ENCODE results near the gene RND3. TPM values are rescaled to one million over a fixed set of nuclear protein-coding genes. Genes with fewer than 3 reads are reported as not detected.

The RND3 gene
- total RNA-seq, 1 donor from 2014 or later, result not detected

- POLR2A ChIA-PET, result no interaction called here
- H3K36me3 Mint-ChIP-seq (ENCODE audit: low read depth), result no peaks in the 10 kb centered on the region
- CTCF ChIA-PET, result no interaction called here
- no peak for TF ChIP-seq CTCF (IDR thresholded peaks at IDR 0.05)
- H3K27me3 Mint-ChIP-seq, result peaks cover 34% of the 10 kb centered on the region
- intact Hi-C loops (cut with micrococcal nuclease), result no loop called here
- H3K9me3 Mint-ChIP-seq, result no peaks in the 10 kb centered on the region
- H3K4me3 Mint-ChIP-seq, result no peak overlapping the region
- H3K4me1 Mint-ChIP-seq, result peaks cover 10% of the 10 kb centered on the region
- H3K27ac Mint-ChIP-seq, result no peak overlapping the region
- DNase-seq, result no peak
- ATAC-seq (ENCODE audit: low read depth), result no peak
These were observed 4.6 kb downstream of the RND3 start for GRCh38 chr2:150482667-150483400.

- no peak overlapping the region for H3K4me3 Mint-ChIP-seq
- no peaks in the 10 kb centered on the region for H3K9me3 Mint-ChIP-seq
- intact Hi-C loops (cut with micrococcal nuclease), result no loop called here
- no peak overlapping the region for H3K27ac Mint-ChIP-seq
- TF ChIP-seq CTCF (IDR thresholded peaks at IDR 0.05), result no peak
- POLR2A ChIA-PET, result no interaction called here
- CTCF ChIA-PET, result no interaction called here
- peaks cover 8% of the 10 kb centered on the region for H3K4me1 Mint-ChIP-seq
- ATAC-seq (ENCODE audit: low read depth) (no peak), DNase-seq (no peak)
- H3K36me3 Mint-ChIP-seq (ENCODE audit: low read depth), result no peaks in the 10 kb centered on the region
- peaks cover 31% of the 10 kb centered on the region for H3K27me3 Mint-ChIP-seq
These were observed 5.4 kb downstream of the RND3 start for GRCh38 chr2:150482111-150482510.

DNA sequence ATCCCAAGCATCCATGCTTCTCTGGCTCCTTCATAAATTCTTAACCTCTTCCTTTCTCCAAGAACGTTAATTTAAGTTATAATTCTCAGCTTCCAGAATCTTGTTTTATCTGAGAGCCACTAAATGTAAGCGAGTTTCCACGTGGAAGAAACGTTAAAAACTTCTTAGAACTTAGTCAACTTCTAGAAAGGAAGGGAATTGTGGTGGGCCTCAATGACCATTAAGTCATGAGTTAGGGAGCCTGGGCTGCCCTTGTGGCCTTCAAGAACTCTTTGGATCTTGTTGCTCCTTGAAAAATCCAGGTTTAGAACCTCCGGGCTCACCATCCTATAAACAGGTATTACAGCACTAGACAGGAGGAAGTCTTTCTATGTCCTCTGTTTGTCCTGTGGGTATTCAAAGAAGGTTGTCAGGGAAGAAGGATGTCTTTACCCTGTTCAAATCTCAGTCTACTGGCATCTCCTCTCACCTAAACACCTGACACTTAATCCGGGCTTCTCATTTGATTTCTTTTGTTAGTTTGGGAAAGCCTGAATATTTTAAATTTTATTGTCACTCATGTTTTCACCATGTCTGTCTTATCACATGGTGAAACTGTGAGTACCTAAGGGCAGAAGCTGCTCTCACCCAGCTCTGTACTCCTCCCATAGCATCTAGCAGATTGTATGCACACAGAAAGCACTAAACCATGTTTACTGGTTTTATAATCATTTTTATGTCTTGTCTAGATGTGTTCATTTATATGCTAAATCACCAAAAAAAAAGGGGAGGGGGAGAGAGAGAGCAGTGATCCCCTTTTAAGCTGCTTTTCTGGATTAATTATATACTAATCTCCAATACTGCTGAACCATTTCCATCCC is 6.3 kb downstream of the RND3 start:
- no peak overlapping the region for H3K27ac Mint-ChIP-seq
- H3K9me3 Mint-ChIP-seq, result no peaks in the 10 kb centered on the region
- DNase-seq, result no peak
- no peak for ATAC-seq (ENCODE audit: low read depth)
- no peaks in the 10 kb centered on the region for H3K36me3 Mint-ChIP-seq (ENCODE audit: low read depth)
- intact Hi-C loops (cut with micrococcal nuclease), result no loop called here
- CTCF ChIA-PET, result no interaction called here
- H3K4me1 Mint-ChIP-seq, result peaks cover 2% of the 10 kb centered on the region
- peaks cover 24% of the 10 kb centered on the region for H3K27me3 Mint-ChIP-seq
- no peak for TF ChIP-seq CTCF (IDR thresholded peaks at IDR 0.05)
- no peak overlapping the region for H3K4me3 Mint-ChIP-seq
- POLR2A ChIA-PET, result no interaction called here

GRCh38 chr2:150480241-150480640 is 7.2 kb downstream of the RND3 start:
- ATAC-seq (ENCODE audit: low read depth) (no peak), DNase-seq (no peak)
- peaks cover 17% of the 10 kb centered on the region for H3K27me3 Mint-ChIP-seq
- H3K9me3 Mint-ChIP-seq, result no peaks in the 10 kb centered on the region
- H3K36me3 Mint-ChIP-seq (ENCODE audit: low read depth), result no peaks in the 10 kb centered on the region
- H3K4me1 Mint-ChIP-seq, result no peaks in the 10 kb centered on the region
- TF ChIP-seq CTCF (IDR thresholded peaks at IDR 0.05), result no peak
- H3K4me3 Mint-ChIP-seq, result no peak overlapping the region
- H3K27ac Mint-ChIP-seq, result no peak overlapping the region
- ChIA-PET POLR2A (no interaction called here), CTCF (no interaction called here)
- intact Hi-C loops (cut with micrococcal nuclease), result no loop called here

- no peak overlapping the region for H3K27ac Mint-ChIP-seq
- intact Hi-C loops (cut with micrococcal nuclease), result no loop called here
- DNase-seq, result no peak
- H3K36me3 Mint-ChIP-seq (ENCODE audit: low read depth), result no peaks in the 10 kb centered on the region
- ChIA-PET CTCF (no interaction called here), POLR2A (no interaction called here)
- no peak for ATAC-seq (ENCODE audit: low read depth)
- no peaks in the 10 kb centered on the region for H3K4me1 Mint-ChIP-seq
- no peak overlapping the region for H3K4me3 Mint-ChIP-seq
- peaks cover 9% of the 10 kb centered on the region for H3K27me3 Mint-ChIP-seq
- H3K9me3 Mint-ChIP-seq, result no peaks in the 10 kb centered on the region
- TF ChIP-seq CTCF (IDR thresholded peaks at IDR 0.05), result no peak
These were observed 8.2 kb downstream of the RND3 start for GRCh38 chr2:150479075-150479915.
